GM20000 (cell line): ENCODE data around the gene NRSN1.

Source experiments
- DNase-seq: peaks from one replicate; pipeline ENCODE4 v3.0.0; 2012; ENCODE audit warnings: low spot score
- CTCF ChIP-seq: IDR thresholded peaks from 2 replicates; pipeline ENCODE4 v1.5.1; 2012; ENCODE audit warnings: mild to moderate bottlenecking, control low read depth; ENCODE audit errors: extremely low read depth, missing control alignments

NRSN1 gene

DNA sequence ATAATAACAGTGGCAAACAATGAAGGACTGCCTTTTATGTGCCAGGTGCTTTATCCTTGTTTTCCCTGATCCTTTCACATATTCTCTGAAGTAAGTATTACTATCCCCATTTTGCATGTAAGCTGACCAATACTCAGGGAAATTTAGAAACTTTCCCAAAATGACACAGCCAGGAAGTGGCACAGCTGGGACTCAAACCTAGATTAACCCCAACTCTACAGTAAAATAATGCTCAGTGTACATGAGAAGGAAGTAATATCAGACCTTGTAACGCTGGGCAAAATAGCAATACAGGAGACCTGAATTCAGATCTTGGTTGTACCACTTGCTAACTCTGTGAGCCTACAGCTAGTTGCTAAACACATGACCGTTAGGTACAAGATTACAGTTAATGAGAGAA lies 26.8 kb upstream of the NRSN1 start:
- DNase-seq: no peak
- TF ChIP-seq CTCF: no peak

GRCh38 chr6:24100024-24100769 lies 25.8 kb upstream of the NRSN1 start:
- DNase-seq: no peak
- no peak for TF ChIP-seq CTCF

GRCh38 chr6:24100770-24101155 lies 25.3 kb upstream of the NRSN1 start:
- DNase-seq: no peak
- TF ChIP-seq CTCF: no peak

- no peak for TF ChIP-seq CTCF
- no peak for DNase-seq
These were observed 20.8 kb upstream of the NRSN1 start for GRCh38 chr6:24105191-24105590.

GRCh38 chr6:24106291-24106690 lies 19.7 kb upstream of the NRSN1 start:
- no peak for DNase-seq
- TF ChIP-seq CTCF: no peak

DNA sequence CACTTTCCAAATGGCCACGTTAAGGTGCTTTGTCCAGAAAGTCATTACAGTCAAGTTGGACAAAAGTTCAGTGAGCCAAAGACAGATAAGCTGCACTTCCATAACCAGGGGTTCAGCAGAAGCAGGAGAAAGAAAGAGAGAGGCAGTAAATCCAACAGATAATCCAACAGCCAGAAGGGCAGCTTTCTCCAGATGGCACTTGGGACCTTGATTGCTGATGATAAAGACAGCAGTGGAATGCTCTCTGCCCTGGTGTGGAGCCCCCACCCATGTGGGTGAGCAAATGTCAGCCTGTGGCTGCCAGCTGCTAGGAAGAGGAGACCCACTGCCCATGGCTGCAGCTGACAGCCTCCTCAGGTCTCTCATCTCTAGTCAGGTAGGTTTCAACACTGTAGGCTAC lies 18.7 kb upstream of the NRSN1 start:
- no peak for DNase-seq
- no peak for TF ChIP-seq CTCF

DNA sequence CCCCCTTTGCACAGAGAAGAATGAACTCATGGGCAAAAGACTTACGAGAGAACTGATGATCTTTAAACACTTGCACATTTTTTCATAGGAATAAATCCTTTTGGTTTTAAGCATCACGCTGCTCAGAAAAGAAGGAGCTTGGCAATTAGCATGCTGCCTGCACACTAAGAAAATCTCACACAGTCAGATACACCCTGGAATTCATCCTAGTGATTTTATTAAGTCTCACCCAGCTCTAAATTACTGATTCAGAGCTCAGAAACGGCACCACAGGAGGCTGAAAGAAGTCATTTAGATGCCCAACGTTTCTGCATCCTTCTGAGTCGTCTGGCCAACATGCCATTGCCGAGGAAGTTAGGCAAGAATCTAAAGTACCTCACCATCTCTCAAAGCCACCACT lies 18.0 kb upstream of the NRSN1 start:
- TF ChIP-seq CTCF: no peak
- no peak for DNase-seq
